GM21381 (cell line): ENCODE data around the gene MVD.

Experiments used
- ATAC-seq: cut with Tn5 transposase; IDR thresholded peaks from one replicate; pipeline ENCODE4 v1.9.1; 2021; ENCODE audit warnings: mild to moderate bottlenecking, moderate library complexity; ENCODE audit not compliant: unreplicated experiment

MVD gene

DNA sequence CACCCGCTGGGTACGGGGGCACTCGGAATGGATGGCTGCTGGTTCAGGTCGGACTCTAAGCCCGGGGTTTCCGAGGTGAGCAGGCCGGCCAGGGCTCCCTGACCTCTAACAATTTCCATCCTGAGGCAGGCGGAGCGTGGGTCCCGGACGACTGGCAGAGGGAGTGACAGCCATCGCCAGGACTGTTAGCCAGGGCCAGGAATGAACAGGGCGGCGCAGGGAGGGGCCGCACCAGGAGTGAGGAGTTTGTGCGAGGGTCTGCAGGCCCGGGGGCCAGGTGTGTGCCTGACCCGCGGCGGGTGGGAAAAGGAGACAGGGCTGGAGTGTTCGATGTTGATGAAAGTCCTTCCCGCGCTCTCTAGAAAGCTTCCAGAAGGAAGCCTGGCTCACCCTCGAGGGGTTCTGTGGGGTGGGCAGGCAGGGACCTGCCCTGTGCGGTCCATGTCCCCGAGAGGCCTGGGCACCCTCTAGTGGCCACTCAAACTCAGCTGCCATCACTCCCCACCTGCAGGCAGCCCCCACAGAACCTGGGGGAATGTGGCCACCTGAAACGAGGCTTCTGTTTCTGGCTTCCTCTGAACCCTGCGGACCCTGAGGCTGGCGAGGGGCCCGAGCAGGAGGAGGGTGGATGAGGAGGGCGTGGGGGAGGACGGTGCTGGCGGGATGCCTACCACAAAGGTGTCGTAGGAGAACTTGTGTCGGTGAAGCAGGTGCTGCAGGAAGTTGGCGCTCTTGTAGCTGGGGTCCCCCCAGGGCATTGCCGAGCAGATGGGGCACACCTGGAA, 35.1 kb upstream of the MVD start:
- no peak for ATAC-seq

GRCh38 chr16:88697116-88697830, 34.4 kb upstream of the MVD start:
- ATAC-seq: no peak

DNA sequence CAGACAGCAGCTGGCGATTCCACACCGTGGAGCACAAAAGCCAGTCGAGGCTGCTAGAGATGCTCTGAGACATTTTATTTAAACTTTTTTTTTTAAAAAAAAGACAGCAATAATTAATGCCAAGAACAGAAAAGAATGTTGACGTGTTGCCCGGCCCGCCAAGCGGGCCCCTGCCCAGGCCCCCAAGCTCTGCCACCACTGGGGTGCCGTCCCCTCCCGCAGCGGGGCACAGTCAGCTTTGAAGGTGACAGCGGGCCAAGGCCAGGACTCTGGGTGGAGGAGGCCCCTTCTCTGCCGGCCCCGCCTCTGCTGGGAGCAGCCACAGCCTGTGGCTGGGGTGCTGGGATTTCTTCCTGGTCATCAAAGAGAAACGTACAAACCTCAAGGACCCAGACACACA, 33.5 kb upstream of the MVD start:
- no peak for ATAC-seq

- no peak for ATAC-seq
Measured at GRCh38 chr16:88695753-88696152, 32.9 kb upstream of the MVD start.

GRCh38 chr16:88695218-88695617, 32.3 kb upstream of the MVD start:
- ATAC-seq: no peak

DNA sequence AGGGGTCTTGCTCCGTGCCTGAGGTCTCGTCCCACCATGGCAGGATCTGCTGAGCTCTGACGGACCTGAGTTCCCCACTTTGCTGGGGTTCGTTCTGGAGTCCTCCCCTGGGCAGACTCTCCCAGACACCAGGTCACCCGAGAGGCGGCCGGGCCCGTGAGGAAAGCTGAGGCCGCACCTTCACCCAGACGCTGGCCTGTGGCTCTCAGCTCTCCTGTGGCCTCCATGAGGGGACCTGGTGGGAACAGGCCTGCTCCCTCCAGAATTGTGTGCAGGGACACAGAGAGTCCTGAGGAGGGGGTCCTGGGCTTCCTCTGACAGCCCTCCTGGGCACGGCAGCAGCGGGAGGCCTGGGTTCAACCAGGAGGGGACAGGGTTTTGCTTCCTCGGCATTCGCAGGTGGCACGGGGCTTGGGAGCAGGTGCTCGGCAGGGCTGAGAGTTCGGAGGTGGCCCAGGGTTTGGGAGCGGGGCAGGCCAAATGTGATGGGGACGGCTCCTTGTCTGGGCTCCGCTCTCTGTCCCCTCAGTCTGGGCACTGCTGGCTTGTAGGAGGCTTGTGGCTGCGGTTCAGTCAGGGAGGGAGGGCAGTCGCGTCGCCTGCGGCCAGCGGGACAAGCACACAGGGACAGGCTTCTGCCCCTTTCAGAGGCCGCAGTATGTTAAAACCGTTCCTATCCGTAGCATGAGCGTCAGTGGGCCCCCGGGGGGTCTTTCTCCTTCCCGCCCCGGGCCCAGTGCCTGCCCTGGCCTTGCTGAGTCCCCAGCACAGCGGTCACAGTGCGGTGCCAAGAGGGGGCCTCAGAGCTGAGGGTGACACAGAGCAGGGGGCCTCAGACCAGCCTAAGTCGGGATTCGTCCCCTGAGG, 31.6 kb upstream of the MVD start:
- ATAC-seq: no peak

DNA sequence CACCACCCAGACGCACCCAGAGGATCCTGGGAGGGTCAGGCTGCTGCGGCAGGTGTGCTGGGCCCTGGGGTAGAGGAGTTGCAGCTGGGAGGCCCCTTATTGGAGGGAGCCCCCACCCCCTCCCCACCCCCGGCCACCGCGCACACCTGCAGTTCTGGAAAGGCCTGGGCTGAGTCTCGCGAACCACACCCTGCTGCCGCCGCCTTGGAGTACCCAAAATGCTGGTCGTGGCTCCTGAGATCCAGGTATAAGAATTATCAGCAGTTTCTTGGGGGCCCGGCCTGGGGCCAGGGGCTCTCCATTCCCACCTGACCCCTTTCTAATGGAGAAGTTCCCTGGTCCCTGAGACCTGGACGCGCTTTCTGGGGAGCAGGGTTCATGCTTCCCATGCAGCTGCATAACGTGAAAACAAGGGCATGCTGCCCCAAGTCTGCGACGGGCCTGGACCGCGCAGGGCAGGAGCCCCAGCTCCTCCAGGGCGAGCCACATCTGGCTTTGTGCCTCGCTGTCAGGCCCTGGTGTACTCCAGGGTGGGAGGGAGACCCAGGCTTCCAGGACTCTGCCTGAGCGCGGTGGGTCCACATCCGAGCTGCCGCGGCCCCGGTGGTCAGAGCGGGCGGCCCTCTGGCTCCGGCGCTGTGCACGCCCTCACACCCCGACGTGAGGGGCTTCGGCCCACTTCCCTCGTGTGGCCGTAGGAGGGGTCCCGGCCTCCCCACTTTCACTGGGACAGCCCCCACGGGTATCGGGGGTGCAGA, 30.7 kb upstream of the MVD start:
- no peak for ATAC-seq

- ATAC-seq: no peak
Measured at GRCh38 chr16:88692861-88693260, 30.0 kb upstream of the MVD start.

GRCh38 chr16:88691924-88692560, 29.2 kb upstream of the MVD start:
- ATAC-seq: no peak

DNA sequence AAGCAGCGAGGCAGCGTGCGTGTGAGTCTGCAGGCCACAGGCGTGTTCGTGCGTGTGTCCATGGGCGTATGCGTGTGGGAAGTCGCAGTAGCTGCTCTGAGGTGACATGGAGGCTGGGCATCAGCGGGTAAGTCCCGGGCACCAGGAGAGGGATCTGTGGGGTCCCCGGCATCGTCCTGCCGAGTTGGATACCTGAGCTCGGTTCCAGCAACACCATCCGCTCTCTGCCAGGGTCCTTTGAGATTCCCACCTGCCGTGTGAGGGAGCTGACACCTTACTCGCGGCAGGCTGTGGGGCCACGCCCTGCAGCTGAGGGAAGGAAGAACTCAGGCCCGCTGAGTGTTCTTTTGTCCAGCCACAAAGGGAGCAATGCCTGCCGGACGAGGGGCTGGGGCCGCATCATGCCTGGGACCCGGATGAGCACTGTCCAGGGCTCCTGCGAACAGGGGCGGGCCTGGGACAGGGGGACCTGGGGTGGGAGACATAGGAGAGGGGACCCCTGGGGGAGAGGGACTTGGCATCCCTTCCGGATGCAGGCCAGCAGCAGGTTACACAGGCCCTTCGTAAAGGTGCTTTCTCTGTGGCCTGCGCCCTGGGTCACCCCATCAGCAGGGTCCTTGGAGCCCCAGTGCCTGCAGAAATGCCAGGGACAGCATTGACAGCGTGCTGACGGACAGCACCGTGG, 28.4 kb upstream of the MVD start:
- no peak for ATAC-seq

- no peak for ATAC-seq
Measured at GRCh38 chr16:88690341-88691128, 27.6 kb upstream of the MVD start.

DNA sequence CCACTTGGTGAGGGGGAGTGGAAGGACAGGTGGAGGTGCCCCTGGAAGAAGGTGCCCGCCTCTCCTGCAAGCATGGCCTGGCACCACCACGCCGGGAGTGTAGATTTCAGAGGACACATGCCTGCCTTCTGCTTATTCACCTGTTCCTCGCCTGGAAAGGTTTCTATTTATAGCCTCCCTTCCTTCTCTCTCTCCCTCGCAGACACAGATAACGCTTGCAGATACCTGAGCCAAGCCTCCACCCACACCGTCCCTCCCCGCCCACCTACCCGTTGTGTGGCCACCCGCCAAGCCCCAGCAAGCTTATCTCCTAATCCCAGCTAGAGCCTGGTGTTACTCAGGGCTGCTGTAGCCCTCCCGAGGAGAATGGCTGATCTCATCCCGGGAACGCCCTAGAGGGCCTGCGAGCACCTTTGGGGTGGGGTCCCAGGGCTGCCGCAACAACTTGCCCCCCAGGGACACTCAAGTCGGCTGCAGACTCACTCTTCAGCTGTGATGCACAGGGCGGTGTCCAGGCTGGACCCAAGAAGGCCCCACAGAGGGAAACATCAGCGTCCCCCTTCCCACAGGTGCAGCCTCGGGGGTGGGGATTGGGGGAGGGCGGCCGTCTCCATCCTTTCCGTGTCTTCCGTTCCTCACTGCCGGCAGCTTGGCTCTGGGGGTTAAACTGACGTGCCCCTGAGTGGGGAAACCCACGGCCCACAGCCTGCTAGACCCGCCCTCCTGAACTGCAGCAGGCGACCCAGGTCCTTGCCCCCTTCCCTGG, 25.3 kb upstream of the MVD start:
- ATAC-seq: no peak

- ATAC-seq: no peak
Measured at GRCh38 chr16:88687676-88688012, 24.8 kb upstream of the MVD start.

- ATAC-seq: no peak
Measured at GRCh38 chr16:88687254-88687576, 24.3 kb upstream of the MVD start.

GRCh38 chr16:88686439-88687253, 23.8 kb upstream of the MVD start, which contains the start of gene SNAI3:
Gene SNAI3 (minus strand): TSS chr16:88686507. CDS start chr16:88686406, 101 bp downstream.
- peak; percentile 69 for ATAC-seq

GRCh38 chr16:88686062-88686438, 23.2 kb upstream of the MVD start:
- no peak for ATAC-seq
